Measurements from ENCODE around the gene AMBRA1.

AMBRA1 gene

GRCh38 chr11:46522682-46523281 lies 71.0 kb downstream of the AMBRA1 start:
- TF ChIP-seq USF1 (IDR thresholded peaks at IDR 0.05), result no peak
- TF ChIP-seq TEAD4 (IDR thresholded peaks at IDR 0.05), result no peak
- TF ChIP-seq YY1 (IDR thresholded peaks at IDR 0.05; ENCODE audit: low read depth), result no peak
- no peak for TF ChIP-seq ZBTB7A (IDR thresholded peaks at IDR 0.05; ENCODE audit: low read depth)
- TF ChIP-seq EP300 (IDR thresholded peaks at IDR 0.05; ENCODE audit: borderline replicate concordance), result no peak
- no peak for TF ChIP-seq CREB1 (IDR thresholded peaks at IDR 0.05; ENCODE audit: low read depth)

GRCh38 chr11:46521961-46522681 lies 71.7 kb downstream of the AMBRA1 start:
- peak; percentile 13; the same call in 1 of the 2 replicates for TF ChIP-seq RAD21 (IDR thresholded peaks at IDR 0.05; ENCODE audit: low read depth)
- no peak for TF ChIP-seq NFIC (IDR thresholded peaks at IDR 0.05)

DNA sequence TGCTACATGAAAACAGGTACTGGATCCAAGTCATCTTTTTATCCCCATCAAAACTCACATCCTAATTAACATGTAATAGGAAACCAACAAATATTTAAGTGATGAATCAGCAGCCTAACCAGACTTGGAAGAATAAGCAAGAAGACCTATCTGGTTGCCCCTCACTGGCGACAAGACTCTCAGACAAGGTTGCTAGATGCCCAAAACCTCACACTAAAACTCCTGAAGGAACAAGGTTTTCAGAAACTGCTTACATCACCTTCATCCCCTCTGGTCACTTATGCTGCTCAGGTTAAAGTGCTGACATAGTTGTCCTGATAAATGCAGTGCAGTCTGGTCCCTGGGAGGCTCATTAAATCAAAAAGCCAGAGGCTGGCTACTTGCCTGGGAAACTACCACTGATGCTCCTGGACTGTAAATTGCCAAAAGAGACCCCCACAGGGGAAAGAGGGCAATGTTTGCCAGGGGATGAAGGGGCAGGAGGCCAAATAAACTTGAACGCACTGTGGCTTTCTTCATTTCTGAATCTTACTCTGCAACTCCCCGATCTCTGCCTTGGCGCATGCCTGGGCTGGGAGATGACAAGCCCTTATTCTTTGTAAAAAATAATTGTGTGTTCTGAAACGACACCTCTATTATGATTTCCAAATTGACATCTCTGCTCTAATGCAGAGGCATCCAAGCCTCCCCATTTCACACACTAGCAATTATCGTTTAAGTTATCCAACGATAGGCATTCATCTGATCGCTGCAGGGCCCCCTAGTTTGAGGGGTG lies 72.7 kb downstream of the AMBRA1 start:
- TF ChIP-seq USF1 (IDR thresholded peaks at IDR 0.05) (no peak), TEAD4 (IDR thresholded peaks at IDR 0.05) (peak; percentile 29; the same call in 1 of the 2 replicates), CREB1 (IDR thresholded peaks at IDR 0.05; ENCODE audit: low read depth) (no peak), TAF1 (IDR thresholded peaks at IDR 0.05; ENCODE audit: low read depth) (no peak), NFIC (IDR thresholded peaks at IDR 0.05) (no peak)
- TF ChIP-seq, protein P1, sequence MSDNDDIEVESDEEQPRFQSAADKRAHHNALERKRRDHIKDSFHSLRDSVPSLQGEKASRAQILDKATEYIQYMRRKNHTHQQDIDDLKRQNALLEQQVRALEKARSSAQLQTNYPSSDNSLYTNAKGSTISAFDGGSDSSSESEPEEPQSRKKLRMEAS (IDR thresholded peaks at IDR 0.05), result no peak

GRCh38 chr11:46519351-46519750 lies 74.5 kb downstream of the AMBRA1 start:
- TF ChIP-seq RAD21 (IDR thresholded peaks at IDR 0.05; ENCODE audit: low read depth) (no peak), CEBPB (IDR thresholded peaks at IDR 0.05) (no peak), USF1 (IDR thresholded peaks at IDR 0.05) (no peak), CREB1 (IDR thresholded peaks at IDR 0.05; ENCODE audit: low read depth) (no peak), TCF12 (IDR thresholded peaks at IDR 0.05; ENCODE audit: low read depth) (no peak), FOXM1 (IDR thresholded peaks at IDR 0.05; ENCODE audit: borderline replicate concordance, low read depth) (no peak), TEAD4 (IDR thresholded peaks at IDR 0.05) (no peak), EP300 (IDR thresholded peaks at IDR 0.05; ENCODE audit: borderline replicate concordance) (no peak), ZBTB7A (IDR thresholded peaks at IDR 0.05; ENCODE audit: low read depth) (no peak), YY1 (IDR thresholded peaks at IDR 0.05; ENCODE audit: low read depth) (no peak), EGR1 (IDR thresholded peaks at IDR 0.05) (no peak), NFIC (IDR thresholded peaks at IDR 0.05) (no peak), TAF1 (IDR thresholded peaks at IDR 0.05; ENCODE audit: low read depth) (no peak)
- TF ChIP-seq, protein P2, sequence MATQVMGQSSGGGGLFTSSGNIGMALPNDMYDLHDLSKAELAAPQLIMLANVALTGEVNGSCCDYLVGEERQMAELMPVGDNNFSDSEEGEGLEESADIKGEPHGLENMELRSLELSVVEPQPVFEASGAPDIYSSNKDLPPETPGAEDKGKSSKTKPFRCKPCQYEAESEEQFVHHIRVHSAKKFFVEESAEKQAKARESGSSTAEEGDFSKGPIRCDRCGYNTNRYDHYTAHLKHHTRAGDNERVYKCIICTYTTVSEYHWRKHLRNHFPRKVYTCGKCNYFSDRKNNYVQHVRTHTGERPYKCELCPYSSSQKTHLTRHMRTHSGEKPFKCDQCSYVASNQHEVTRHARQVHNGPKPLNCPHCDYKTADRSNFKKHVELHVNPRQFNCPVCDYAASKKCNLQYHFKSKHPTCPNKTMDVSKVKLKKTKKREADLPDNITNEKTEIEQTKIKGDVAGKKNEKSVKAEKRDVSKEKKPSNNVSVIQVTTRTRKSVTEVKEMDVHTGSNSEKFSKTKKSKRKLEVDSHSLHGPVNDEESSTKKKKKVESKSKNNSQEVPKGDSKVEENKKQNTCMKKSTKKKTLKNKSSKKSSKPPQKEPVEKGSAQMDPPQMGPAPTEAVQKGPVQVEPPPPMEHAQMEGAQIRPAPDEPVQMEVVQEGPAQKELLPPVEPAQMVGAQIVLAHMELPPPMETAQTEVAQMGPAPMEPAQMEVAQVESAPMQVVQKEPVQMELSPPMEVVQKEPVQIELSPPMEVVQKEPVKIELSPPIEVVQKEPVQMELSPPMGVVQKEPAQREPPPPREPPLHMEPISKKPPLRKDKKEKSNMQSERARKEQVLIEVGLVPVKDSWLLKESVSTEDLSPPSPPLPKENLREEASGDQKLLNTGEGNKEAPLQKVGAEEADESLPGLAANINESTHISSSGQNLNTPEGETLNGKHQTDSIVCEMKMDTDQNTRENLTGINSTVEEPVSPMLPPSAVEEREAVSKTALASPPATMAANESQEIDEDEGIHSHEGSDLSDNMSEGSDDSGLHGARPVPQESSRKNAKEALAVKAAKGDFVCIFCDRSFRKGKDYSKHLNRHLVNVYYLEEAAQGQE (IDR thresholded peaks at IDR 0.05; ENCODE audit: low read depth), result no peak
- TF ChIP-seq, protein P1 (IDR thresholded peaks at IDR 0.05), result no peak

GRCh38 chr11:46514370-46514769 lies 79.5 kb downstream of the AMBRA1 start:
- TF ChIP-seq, protein P1 (IDR thresholded peaks at IDR 0.05), result no peak
- TF ChIP-seq FOXM1 (IDR thresholded peaks at IDR 0.05; ENCODE audit: borderline replicate concordance, low read depth) (no peak), YY1 (IDR thresholded peaks at IDR 0.05; ENCODE audit: low read depth) (no peak), TAF1 (IDR thresholded peaks at IDR 0.05; ENCODE audit: low read depth) (no peak), NFIC (IDR thresholded peaks at IDR 0.05) (no peak), EP300 (IDR thresholded peaks at IDR 0.05; ENCODE audit: borderline replicate concordance) (no peak), CEBPB (IDR thresholded peaks at IDR 0.05) (no peak), RAD21 (IDR thresholded peaks at IDR 0.05; ENCODE audit: low read depth) (no peak), TCF12 (IDR thresholded peaks at IDR 0.05; ENCODE audit: low read depth) (no peak)

DNA sequence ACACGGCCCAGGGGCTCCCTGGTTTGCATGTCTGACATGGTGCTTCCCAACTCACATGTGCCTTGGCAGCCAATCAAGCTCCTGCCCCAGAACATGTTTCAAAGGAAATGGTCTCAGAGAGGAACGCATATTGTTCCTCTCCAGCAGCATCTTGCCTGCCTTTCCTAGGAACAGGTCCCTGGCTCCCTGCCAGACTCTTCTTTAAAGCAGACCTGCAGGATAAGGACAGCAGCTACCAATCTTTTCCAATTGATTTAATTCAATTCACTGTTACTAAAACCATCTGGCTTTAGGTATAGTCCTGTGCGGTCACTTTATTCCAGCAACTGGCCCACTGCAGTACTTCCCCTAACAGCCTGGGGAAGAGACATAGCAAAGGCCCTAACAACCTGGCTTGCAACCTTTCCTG lies 79.9 kb downstream of the AMBRA1 start:
- peak; percentile 45 for TF ChIP-seq NFIC (IDR thresholded peaks at IDR 0.05)
- TF ChIP-seq TEAD4 (IDR thresholded peaks at IDR 0.05), result no peak

All from Ishikawa (cell line).